ENCODE measurements around the gene DCBLD1.
"Not testable (repeated sequence)": the region's sequence is repeated elsewhere in the genome, so short reads cannot be mapped to it uniquely, and the experiment has no call there.

DCBLD1 gene

GRCh38 chr6:117503211-117503610 is 20.7 kb downstream of the DCBLD1 start:
- no peak for DNase-seq

GRCh38 chr6:117504478-117505144 is 22.1 kb downstream of the DCBLD1 start:
- DNase-seq: no peak

- DNase-seq: no peak
Measured at GRCh38 chr6:117505311-117505710, 22.8 kb downstream of the DCBLD1 start.

GRCh38 chr6:117506180-117506835 is 23.8 kb downstream of the DCBLD1 start:
- no peak for DNase-seq

GRCh38 chr6:117506907-117507306 is 24.4 kb downstream of the DCBLD1 start:
- DNase-seq: no peak

- DNase-seq: no peak
Measured at GRCh38 chr6:117508450-117508971, 26.0 kb downstream of the DCBLD1 start.

- no peak for DNase-seq
Measured at GRCh38 chr6:117509021-117509420, 26.5 kb downstream of the DCBLD1 start.

- DNase-seq: no peak
Measured at GRCh38 chr6:117512056-117512828, 29.8 kb downstream of the DCBLD1 start.

GRCh38 chr6:117512987-117513573 is 30.6 kb downstream of the DCBLD1 start:
- DNase-seq: no peak

GRCh38 chr6:117513778-117514365 is 31.4 kb downstream of the DCBLD1 start:
- no peak for DNase-seq

- no peak for DNase-seq
Measured at GRCh38 chr6:117514655-117515054, 32.2 kb downstream of the DCBLD1 start.

GRCh38 chr6:117515326-117515725 is 32.9 kb downstream of the DCBLD1 start:
- no peak for DNase-seq

GRCh38 chr6:117517995-117518394 is 35.5 kb downstream of the DCBLD1 start:
- DNase-seq: not testable (repeated sequence)

- DNase-seq: no peak
Measured at GRCh38 chr6:117518870-117519269, 36.4 kb downstream of the DCBLD1 start.

- DNase-seq: no peak
Measured at GRCh38 chr6:117520603-117521395, 38.3 kb downstream of the DCBLD1 start.

GRCh38 chr6:117521791-117522502 is 39.5 kb downstream of the DCBLD1 start:
- DNase-seq: no peak

- DNase-seq: no peak
Measured at GRCh38 chr6:117525607-117526006, 43.1 kb downstream of the DCBLD1 start.

- DNase-seq: no peak
Measured at GRCh38 chr6:117530467-117531242, 48.2 kb downstream of the DCBLD1 start.

- no peak for DNase-seq
Measured at GRCh38 chr6:117531346-117531745, 48.9 kb downstream of the DCBLD1 start.

Data from activated gamma-delta T cell treated with Interleukin-2 at 50 U/mL for 16 hours (primary cell).